GM10248 (cell line): ENCODE measurements around the gene UPP1.
"Not testable (repeated sequence)": the region's sequence is repeated elsewhere in the genome, so short reads cannot be mapped to it uniquely, and the experiment has no call there.

Experiments used
- CTCF ChIA-PET: fragments of 300-600 bp; sonication (Branson Sonifier 250); formaldehyde crosslinking; extraction: SDS; loops from one replicate; lab custom pipeline; 2021; ENCODE audit warnings: antibody characterized with exemption; lab: Yijun Ruan, JAX
- POLR2A ChIA-PET: fragments of 350-650 bp; sonication (Branson Sonifier 250); formaldehyde crosslinking; extraction: SDS; loops from one replicate; lab custom pipeline; 2020; ENCODE audit warnings: antibody characterized with exemption; lab: Yijun Ruan, JAX
- DNase-seq: peaks from one replicate; pipeline ENCODE4 v3.0.0; 2012; ENCODE audit errors: extremely low spot score
- CTCF ChIP-seq: IDR thresholded peaks from 2 replicates; pipeline ENCODE4 v1.5.1; 2012; ENCODE audit warnings: mild to moderate bottlenecking, low read depth; ENCODE audit errors: extremely low read depth, missing control alignments, control extremely low read depth

UPP1 gene

GRCh38 chr7:48063985-48064384 is 25.1 kb upstream of the UPP1 start:
- CTCF ChIA-PET: no interaction called here
- POLR2A ChIA-PET: no interaction called here
- TF ChIP-seq CTCF: no peak
- no peak for DNase-seq

GRCh38 chr7:48067475-48067874 is 21.6 kb upstream of the UPP1 start:
- DNase-seq: no peak
- POLR2A ChIA-PET: no interaction called here
- TF ChIP-seq CTCF: no peak
- CTCF ChIA-PET: interaction anchor here (1.4 kb wide), 1 partner anchor 10 kb away, joined by 3 read pairs; no protein-coding TSS in a partner anchor

GRCh38 chr7:48074204-48074654 is 14.8 kb upstream of the UPP1 start:
- TF ChIP-seq CTCF: no peak
- ChIA-PET CTCF (no interaction called here), POLR2A (no interaction called here)
- no peak for DNase-seq

- TF ChIP-seq CTCF: no peak
- no peak for DNase-seq
- ChIA-PET CTCF (interaction anchor here (0.9 to 1.8 kb wide), 6 partner anchors 10 to 92 kb away, joined by 3 to 7 read pairs (median 3); no protein-coding TSS in a partner anchor), POLR2A (no interaction called here)
Observed at GRCh38 chr7:48077423-48077822, 11.6 kb upstream of the UPP1 start.

- DNase-seq: no peak
- CTCF ChIA-PET: interaction anchor here (0.8 to 1.8 kb wide), 3 partner anchors 20 to 76 kb away, joined by 3 to 7 read pairs (median 4); no protein-coding TSS in a partner anchor
- TF ChIP-seq CTCF: no peak
- POLR2A ChIA-PET: no interaction called here
Observed at GRCh38 chr7:48078470-48078869, 10.6 kb upstream of the UPP1 start.

GRCh38 chr7:48082378-48082777 is 6.7 kb upstream of the UPP1 start:
- DNase-seq, POLR2A ChIA-PET: not testable (repeated sequence)
- CTCF ChIA-PET: interaction anchor here (1.8 to 2.4 kb wide), 2 partner anchors 28 to 29 kb away, joined by 5 to 9 read pairs; no protein-coding TSS in a partner anchor

- ChIA-PET POLR2A (no interaction called here), CTCF (interaction anchor here (1.0 to 4.3 kb wide), 5 partner anchors 22 to 138 kb away, joined by 3 to 20 read pairs (median 5); no protein-coding TSS in a partner anchor)
- TF ChIP-seq CTCF: no peak
- no peak for DNase-seq
Observed at GRCh38 chr7:48083114-48083830, 5.8 kb upstream of the UPP1 start.
